Medulla oblongata (tissue), 1 donor: ENCODE measurements around the gene OPRD1.
"Not testable (repeated sequence)": the region's sequence is repeated elsewhere in the genome, so short reads cannot be mapped to it uniquely, and the experiment has no call there.

Experiments used
- DNase-seq: peaks from one replicate; pipeline ENCODE4 v3.0.0-alpha.2; 2015; ENCODE audit errors: extremely low spot score

OPRD1 gene

DNA sequence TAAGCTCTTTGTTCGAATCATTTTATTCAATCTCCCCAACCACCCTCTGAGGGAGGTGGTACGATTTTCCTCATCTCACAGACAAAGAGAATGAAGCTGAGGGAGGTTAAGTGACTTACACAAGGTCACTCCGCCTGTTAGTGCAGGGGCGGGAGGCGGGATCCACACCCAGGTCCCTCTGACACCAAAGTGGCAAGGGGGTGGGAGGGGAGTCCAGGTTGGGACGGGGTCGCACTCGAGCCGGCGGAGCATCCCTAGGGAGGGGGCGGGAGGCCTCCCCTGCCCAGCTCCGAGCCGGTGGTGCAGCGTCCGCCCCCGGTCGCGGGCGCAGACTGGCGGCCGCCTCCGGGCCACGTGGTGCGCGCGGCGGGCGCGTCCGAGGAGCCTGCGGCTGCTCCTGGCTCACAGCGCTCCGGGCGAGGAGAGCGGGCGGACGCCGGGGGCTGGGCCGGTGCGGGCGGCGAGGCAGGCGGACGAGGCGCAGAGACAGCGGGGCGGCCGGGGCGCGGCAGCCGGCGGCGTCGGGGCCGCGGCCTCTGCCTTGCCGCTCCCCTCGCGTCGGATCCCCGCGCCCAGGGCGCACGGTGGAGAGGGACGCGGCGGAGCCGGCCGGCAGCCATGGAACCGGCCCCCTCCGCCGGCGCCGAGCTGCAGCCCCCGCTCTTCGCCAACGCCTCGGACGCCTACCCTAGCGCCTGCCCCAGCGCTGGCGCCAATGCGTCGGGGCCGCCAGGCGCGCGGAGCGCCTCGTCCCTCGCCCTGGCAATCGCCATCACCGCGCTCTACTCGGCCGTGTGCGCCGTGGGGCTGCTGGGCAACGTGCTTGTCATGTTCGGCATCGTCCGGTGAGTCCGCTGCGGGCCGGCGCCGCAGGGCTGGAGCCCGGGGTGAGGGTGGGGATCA lies at the start of gene OPRD1:
Gene OPRD1, plus strand, starts transcription at position 405 of the 903 bp plus-strand sequence. Its CDS starts 214 bp downstream, at position 619.
- no peak for DNase-seq

DNA sequence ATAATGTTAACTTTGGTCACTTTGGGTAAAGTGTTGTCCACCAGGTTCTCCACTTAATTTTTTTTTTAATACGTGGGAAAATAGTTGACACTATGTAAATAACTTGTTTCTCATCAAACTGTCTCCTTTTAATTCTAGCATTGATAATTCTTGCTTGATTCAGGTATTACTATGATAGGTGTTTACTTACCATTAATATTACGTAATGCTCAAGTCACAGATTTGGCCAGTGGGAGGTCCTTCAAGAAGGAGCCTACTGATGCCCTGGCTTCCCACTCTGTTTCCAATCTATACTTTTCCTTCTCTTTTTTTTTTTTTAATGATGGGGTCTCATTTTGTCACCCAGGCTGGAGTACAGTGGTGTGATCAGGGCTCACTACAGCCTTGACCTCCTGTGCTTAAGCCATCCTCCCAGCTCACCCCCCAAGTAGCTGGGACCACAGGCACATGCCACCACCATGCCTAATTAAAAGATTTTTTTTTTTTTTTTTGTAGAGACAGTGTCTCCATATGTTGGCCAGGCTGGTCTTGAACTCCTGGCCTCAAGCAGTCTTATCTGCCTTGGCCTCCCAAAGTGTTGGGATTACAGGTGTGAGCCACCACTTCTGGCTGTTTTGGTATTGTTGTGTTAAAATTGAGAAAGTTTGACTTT lies 45.3 kb upstream of the OPRD1 start:
- no peak for DNase-seq

DNA sequence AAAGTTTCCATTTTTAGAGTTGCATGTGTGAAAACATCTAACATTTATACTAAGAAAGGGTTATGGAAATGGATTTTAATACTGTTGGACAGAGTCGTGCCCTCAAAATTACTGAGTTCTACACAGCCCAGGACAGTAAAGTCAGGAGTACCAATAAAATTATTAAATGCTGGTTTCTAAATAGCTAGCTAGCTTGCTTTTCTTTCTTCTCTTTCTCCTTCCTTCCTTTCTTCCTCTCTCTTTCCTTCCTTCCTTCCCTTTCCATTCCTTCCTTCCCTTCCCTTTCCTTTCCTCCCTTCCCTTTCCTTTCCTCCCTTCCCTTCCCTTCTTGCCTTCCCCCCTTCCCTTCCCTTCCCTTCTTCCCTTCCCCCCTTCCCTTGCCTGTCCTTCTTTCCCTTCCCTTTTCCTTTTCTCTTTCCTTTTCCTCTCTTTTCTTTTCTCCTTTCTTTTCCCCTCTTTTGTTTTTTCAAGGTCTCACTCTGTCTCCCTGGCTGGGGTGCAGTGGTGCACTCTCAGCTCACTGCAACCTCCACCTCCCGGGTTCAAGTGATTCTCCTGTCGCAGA lies 41.3 kb upstream of the OPRD1 start:
- no peak for DNase-seq

DNA sequence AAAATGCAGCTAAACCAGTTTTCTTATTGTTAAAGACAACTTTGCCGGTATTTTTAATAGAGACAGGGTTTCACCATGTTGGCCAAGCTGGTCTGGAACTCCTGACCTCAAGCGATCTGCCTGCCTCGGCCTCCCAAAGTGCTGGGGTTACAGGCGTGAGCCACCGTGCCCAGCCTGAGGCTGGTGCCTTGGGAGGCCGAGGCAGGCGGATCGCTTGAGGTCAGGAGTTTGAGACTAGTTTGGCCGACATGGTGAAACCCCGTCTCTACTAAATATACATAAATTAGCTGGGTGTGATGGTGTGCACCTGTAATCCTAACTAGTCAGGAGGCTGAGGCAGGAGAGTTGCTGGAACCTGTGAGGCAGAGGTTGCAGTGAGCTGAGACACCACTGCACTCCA lies 40.0 kb upstream of the OPRD1 start:
- not testable (repeated sequence) for DNase-seq

DNA sequence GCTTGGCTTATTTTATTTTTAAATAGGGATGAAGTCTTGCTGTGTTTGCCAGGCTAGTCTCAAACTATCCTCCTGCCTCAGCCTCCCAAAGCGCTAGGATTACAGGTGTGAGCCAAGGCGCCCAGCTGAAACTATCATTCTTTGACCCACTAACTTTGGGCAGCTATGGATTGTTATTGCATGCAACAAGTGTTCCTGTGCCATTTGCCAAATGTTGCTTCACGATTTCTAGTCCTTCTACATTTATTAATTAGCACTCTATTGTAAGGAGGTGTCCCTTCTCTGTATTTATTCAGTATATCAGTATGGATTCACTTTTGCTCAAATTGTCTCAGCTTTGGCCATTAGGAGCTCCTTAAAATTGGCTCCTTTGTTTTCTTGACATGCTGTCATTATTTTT lies 38.9 kb upstream of the OPRD1 start:
- no peak for DNase-seq

DNA sequence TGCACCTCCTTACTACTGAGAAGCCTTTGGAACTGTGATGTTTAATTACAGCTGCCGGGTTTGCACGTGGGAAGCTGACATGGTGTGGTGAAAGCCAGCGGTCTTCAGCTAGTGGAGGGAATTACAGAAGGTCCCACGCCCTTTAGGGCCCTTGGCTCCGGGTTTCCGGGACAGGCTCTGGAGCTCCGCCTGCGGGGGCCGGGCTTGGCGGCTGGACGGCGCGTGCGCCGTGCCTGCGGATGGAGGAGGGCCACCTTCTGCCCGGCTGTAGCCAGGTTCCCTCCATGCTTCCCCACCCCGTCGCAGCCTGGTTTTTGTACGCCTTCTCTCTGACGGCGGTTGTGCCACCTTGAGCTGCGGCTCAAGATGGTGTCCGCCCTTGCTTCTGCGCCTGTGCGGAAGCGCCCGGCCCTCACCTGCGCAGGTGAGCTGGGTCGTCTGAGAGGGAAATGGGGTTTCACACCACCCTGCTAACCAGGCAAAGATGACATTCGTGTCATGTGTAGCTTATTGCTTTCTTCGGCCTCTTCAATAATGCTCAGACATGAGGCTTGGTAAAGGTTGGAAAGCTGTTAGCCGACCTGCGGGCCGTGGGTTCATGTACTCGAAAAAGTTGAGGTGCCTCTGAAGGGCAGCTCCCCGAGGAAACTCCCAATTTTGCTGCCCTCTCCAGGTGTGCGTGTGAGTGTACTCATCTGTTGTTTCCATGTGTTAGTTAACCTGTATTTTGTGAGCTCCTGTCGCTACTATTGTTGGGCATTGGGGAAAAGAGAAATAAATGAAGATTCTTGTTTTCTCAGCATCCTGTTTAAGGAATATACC lies 36.6 kb upstream of the OPRD1 start:
- peak; percentile 37 for DNase-seq

DNA sequence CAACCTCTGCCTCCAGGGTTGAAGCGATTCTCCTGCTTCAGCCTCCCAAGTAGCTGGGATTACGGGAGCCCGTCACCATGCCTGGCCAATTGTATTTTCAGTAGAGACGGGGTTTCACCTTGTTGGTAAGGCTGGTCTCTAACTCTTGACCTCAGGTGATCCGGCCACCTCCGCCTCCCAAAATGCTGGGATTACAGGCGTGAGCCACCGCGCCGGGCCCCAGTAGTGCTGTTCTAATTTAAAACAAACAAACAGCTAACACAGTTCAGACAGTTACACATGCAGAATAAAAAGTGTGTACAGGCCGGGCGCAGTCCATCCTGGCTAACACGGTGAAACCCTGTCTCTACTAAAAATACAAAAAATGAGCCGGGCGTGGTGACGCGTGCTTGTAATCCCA lies 35.6 kb upstream of the OPRD1 start:
- DNase-seq, result no peak

DNA sequence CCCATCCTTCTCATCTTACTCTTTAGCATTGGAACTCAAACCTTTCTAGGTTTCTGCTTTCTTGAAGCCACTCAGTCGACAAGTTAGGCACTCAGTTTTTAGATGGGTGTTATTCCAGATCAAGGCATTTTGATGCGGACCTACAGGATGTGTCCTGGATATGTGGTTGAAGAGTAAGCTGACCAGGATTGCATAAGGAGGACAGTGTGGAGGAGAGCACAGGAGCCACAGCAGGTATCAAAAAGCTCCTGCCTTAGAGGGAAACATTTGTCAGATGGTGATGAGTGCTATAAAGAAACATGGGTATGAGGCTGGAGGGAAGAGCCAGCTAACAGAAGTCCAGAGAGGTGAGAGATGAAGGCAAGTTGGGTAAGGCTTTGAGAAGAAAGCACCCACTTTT lies 33.9 kb upstream of the OPRD1 start:
- no peak for DNase-seq

DNA sequence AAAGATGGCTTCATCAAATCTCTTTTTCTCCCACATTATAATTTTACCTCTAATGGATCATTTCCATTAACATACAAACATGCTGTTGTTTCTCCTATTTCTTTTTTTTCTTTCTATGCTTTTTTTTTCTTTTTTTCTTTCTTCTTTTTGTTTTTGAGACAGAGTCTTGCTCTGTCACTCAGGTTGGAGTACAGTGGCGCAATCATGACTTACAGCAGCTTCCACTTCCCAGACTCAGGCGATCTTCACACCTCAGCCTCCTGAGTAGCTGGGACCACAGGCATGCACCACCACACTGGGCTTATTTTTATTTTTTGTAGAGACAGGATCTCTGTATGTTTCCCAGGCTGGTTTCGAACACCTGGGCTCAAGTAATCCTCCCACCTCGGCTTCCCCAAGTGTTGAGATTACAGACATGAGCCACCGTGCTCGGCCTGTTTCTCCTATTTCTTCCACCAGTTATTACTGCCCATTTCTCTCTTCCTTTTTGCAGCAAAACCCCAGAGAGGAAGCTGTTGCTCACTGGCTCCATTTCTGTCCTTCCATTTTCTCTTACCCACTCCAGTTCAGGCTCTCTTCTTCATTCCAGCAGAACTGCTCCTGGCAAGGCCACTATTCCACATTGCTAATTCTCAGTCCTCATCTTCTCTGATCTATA lies 32.1 kb upstream of the OPRD1 start:
- no peak for DNase-seq

DNA sequence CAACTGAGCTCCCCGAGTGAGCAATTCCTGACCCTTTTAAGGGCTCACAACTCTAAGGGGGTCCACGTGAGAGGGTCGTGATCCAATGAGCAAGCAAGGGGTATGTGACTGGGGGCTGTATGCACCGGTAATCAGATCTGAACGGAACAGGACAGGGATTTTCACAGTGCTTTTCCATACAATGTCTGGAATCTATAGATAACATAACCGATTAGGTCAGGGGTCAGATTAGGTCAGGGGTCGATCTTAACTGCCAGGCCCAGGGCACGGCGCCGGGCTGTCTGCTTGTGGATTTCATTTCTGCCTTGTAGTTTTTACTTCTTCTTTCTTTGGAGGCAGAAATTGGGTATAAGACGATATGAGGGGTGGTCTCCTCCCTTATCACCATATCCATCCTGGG lies 30.7 kb upstream of the OPRD1 start:
- DNase-seq, result no peak

DNA sequence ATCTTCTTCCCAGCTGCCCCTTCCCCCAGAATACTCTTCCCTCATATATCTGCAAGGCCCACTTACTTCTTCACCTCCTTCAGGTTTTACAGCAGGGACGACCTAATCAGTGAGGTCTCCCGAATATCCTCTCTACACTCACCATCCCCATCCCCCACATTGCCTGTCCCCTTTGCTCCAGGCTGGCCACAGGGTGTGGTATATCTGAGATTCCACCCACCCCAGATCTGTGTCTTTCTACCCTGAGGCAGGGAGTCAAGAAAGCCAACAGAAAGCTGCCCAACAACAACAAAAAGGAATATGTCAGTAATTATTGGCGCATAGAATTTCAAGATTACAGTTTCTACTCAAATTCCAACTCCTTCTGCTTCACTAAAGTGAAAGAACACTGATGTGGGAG lies 30.0 kb upstream of the OPRD1 start:
- DNase-seq, result no peak

DNA sequence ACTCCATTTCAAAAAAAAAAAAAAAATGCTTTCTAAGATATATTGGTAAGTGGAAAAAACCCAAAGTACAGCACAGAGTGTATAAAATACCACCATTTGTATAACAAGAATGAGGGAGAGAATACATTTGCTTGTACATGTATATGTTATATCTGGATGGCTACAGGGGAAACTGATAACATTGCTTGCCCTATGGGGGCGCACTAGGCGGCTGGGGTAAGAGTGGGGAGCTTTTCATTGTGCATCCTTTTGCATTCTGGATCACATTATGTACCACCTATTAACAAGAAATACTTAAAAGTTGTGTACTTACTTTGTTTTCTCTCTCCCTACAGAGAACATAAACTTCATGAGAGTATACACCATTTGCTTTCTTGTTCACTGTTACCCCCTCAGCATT lies 28.6 kb upstream of the OPRD1 start:
- DNase-seq, result no peak

DNA sequence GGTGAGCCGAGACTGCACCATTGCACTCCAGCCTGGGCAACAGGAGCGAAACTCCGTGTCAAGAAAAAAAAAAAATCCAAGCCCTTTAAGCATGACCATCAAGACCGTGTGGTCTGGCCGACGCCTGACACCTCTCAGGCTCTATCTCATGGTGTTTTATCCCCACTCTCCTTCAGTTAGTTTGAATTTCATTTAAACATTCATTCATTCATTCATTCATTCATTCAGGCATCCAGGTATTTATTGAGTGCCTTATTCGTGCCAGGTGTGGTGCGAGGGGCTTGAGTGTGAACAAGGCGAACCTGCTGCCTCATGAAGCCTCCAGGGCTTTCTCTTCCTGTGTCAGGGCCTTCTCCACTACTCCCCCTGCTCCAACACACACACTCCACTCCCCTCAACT lies 22.6 kb upstream of the OPRD1 start:
- no peak for DNase-seq

DNA sequence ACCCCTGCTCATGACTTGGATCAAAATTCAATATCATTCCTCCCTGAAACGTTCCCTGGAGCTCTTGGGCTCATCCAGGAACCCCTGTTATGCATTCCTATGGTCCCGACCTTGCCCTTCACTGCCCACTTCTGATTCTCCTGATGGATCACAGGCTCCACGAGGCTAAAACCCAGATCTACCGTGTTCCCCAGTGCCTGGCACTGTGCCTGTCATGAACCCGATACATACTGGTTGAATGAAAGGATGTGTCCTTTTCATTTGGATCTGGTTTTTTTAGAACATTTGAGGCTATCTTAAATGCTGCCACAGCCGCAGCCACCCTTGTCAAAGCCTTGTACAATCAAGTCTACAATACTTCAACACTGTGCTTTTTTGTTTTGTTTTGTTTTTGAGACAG lies 22.2 kb upstream of the OPRD1 start:
- no peak for DNase-seq

DNA sequence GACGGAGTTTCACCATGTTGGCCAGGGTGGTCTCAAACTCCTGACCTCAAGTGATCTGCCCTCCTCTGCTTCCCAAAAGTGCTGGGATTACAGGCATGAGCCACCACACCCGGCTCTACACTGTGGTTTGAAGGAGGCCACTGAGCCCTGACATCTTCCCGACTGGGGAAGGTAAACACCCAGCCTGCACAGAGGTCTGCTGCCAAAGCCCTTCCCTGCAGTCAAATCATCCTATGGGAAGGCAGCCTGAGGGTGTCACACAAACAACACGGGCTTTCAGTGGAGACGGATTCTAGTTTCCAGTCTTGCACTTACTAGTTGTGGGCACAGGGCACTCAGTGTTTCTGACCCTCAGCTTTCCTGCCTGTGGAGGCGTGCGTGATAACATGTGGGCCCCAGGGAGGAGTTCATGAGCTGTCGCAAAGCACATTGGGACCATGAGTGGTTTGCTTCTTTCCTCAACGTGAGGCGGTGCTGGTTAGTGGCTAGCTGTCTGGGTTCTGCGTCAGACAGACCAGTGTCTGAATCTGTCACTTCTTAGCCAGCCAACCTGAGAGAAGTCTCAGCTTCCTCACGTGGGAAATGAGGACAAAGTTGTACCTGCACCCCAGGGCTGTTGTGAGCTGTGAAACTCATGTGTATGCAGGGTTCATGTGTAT lies 21.5 kb upstream of the OPRD1 start:
- DNase-seq, result no peak

DNA sequence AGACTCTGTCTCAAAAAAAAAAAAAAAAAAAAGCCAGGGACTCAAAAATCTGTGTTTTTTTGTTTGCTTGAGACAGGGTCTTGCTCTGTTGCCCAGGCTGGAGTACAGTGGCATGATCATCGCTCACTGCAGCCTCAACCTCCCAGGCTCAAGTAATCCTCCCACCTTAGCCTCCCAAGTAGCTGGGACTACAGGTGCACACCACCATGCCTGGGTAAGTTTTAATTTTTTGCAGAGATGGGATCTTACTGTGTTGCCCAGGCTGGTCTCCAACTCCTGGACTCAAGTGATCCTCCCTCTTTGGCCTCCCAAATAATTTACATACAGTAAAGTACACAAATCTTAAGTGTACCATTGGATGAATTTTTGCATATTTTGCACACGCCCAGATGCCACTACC lies 20.0 kb upstream of the OPRD1 start:
- DNase-seq, result not testable (repeated sequence)

DNA sequence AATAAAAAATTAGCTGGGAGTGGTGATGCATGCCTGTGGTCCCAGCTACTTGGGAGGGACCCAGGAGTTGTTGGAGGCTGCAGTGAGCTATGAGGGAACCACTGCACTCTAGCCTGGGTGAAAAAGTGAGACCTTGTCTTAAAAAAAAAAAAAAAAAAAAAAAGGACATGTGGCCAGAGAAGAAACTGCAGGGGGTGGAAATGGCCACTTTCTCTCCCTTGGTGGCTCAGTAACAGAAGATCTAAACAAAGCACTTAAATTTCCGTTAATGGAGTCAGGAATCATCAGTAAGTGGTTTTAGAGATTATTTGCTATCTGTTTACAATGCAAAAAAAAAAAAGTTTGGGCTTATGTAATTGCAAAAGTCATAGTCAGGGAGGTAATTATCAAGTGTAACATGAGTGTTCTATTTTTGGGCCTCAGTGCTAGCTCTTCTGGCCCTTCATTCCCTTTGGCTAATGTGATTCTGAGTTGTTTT lies 19.3 kb upstream of the OPRD1 start:
- no peak for DNase-seq

DNA sequence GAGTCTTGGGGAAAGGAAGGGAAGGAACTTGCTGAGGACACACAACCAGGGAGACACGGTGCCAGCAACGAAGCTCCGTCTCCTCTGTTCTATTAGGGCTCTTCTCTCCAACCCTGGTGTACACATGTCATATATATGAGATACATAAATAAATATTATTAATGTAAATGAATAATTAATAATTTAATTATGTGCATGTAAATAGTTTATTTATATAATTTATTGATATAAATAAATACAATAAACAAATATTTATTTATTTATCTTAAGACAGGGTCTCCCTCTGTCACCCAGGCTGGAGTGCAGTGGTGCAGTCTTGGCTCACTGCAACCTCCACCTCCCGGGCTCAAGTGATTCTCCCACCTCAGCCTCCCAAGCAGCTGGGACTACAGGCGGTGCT lies 17.4 kb upstream of the OPRD1 start:
- not testable (repeated sequence) for DNase-seq

DNA sequence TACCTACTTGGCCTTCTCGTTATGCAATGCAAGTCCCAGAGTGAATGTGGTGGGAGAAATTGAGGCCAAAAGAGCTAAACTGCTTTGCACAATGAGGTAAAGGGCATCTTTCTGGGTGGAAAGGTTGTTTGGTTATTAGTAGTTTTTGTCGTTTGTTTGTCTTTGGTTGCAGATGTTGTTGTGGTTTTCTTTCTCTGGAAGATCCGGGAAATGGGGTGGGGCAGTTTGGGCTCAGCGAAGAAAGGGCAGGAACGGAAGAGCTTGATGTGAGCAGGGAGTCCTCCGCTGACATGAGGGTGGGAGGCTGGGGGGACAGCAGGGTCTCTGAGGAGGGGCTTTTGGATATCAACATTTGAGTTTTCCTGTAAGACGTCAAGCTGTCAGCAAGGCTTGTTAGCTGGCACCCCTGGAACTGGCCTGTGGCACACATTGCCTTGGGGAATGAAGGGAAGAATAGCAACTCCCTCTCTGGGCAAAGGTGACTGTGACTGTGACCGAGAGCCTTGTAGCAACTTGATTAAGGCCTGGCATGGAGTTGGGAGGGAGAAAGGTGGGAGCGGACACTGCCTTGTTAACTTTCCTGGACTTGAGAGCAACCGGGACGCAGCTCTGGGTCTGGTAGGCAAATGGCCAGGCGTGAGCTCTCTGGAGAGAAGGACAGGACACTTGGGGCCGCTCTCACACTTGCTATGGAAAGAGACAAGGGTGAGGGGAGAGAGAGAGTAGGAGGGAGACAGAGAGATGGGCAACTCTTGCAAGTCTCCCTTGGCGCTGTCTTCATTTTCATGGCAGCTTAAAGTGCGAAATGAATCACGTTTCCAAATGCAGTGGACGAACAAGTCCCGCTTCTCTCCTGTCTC lies 15.4 kb upstream of the OPRD1 start:
- no peak for DNase-seq

DNA sequence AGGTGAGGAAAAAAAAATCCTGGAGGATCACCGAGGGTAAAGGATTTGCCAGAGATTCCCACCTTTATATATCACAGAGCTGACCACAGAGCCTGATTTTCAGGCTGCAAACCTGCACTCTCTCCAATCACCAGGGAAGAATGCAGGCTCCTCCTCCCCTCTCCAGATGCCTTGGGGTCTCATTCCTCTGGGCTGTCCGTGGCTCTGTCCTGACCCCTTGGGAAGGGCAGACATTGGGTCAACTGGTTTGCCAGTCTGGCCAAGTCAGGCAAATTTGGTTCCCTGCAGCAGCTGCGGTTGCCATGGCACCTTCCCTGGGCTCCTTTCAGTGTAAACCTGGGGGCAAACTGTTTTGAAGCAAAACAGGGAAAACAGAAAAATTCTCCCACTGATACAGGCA lies 11.6 kb upstream of the OPRD1 start:
- no peak for DNase-seq
